Peyer's patch (tissue), 4 donors: ENCODE measurements around the gene ABCB9.

Experiments
- POLR2A ChIP-seq, 2 donors: fragments of 450-650 bp; IDR thresholded peaks; one replicate each; pipeline ENCODE4 v1.5.1; 2017; ENCODE audit warnings: antibody characterized with exemption in 2 of 2, mild to moderate bottlenecking in 2 of 2, moderate library complexity in 2 of 2
- TF ChIP-seq, protein P1 (sequence below), 6 experiments: fragments of 450-650 bp in 4 of 6; fragments of 200-600 bp in 2 of 6; sonication (generic) in 1 of 6; IDR thresholded peaks; one replicate each; pipeline ENCODE4 v1.5.1; 2017 to 2019; ENCODE audit warnings: antibody characterized with exemption in 6 of 6, mild to moderate bottlenecking in 3 of 6, moderate library complexity in 1 of 6

- TF ChIP-seq, protein P1, sequence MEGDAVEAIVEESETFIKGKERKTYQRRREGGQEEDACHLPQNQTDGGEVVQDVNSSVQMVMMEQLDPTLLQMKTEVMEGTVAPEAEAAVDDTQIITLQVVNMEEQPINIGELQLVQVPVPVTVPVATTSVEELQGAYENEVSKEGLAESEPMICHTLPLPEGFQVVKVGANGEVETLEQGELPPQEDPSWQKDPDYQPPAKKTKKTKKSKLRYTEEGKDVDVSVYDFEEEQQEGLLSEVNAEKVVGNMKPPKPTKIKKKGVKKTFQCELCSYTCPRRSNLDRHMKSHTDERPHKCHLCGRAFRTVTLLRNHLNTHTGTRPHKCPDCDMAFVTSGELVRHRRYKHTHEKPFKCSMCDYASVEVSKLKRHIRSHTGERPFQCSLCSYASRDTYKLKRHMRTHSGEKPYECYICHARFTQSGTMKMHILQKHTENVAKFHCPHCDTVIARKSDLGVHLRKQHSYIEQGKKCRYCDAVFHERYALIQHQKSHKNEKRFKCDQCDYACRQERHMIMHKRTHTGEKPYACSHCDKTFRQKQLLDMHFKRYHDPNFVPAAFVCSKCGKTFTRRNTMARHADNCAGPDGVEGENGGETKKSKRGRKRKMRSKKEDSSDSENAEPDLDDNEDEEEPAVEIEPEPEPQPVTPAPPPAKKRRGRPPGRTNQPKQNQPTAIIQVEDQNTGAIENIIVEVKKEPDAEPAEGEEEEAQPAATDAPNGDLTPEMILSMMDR (IDR thresholded peaks at IDR 0.05): no peak
- no peak for TF ChIP-seq POLR2A (IDR thresholded peaks at IDR 0.05)
Observed at GRCh38 chr12:122955156-122955555, 11.1 kb downstream of the ABCB9 start.
